HG03378 (cell line): ENCODE measurements around the gene ELMO1.

Experiments
- ATAC-seq: cut with Tn5 transposase; IDR thresholded peaks from one replicate; pipeline ENCODE4 v1.9.1; 2021; ENCODE audit warnings: mild to moderate bottlenecking, moderate library complexity; ENCODE audit not compliant: unreplicated experiment

The ELMO1 gene

GRCh38 chr7:37475646-37476045 is 27.0 kb upstream of the ELMO1 start:
- no peak for ATAC-seq

GRCh38 chr7:37471619-37472018 is 23.0 kb upstream of the ELMO1 start:
- ATAC-seq = no peak

GRCh38 chr7:37467002-37467401 is 18.3 kb upstream of the ELMO1 start:
- ATAC-seq = peak; percentile 46

GRCh38 chr7:37462138-37462537 is 13.5 kb upstream of the ELMO1 start:
- ATAC-seq = no peak

- ATAC-seq = no peak
These were observed 6.4 kb upstream of the ELMO1 start for GRCh38 chr7:37455081-37455480.

- no peak for ATAC-seq
These were observed 3.7 kb upstream of the ELMO1 start for GRCh38 chr7:37452346-37452745.

- ATAC-seq = no peak
These were observed 1.4 kb upstream of the ELMO1 start for GRCh38 chr7:37450035-37450434.

GRCh38 chr7:37449621-37450020 is 957 bp upstream of the ELMO1 start:
- ATAC-seq = no peak

GRCh38 chr7:37448011-37448635 is 541 bp downstream of the ELMO1 start:
- ATAC-seq = no peak

- no peak for ATAC-seq
These were observed 2.3 kb downstream of the ELMO1 start for GRCh38 chr7:37446371-37446770.

- ATAC-seq = no peak
These were observed 2.9 kb downstream of the ELMO1 start for GRCh38 chr7:37445790-37446189.

GRCh38 chr7:37445064-37445723 is 3.5 kb downstream of the ELMO1 start:
- ATAC-seq = no peak

GRCh38 chr7:37443627-37444026 is 5.0 kb downstream of the ELMO1 start:
- ATAC-seq = no peak

- ATAC-seq = no peak
These were observed 6.4 kb downstream of the ELMO1 start for GRCh38 chr7:37442268-37442667.

GRCh38 chr7:37441816-37442215 is 6.8 kb downstream of the ELMO1 start:
- no peak for ATAC-seq

GRCh38 chr7:37441386-37441760 is 7.3 kb downstream of the ELMO1 start:
- no peak for ATAC-seq

GRCh38 chr7:37440738-37441385 is 7.8 kb downstream of the ELMO1 start:
- ATAC-seq = no peak

- no peak for ATAC-seq
These were observed 9.0 kb downstream of the ELMO1 start for GRCh38 chr7:37439653-37440026.

- ATAC-seq = no peak
These were observed 9.6 kb downstream of the ELMO1 start for GRCh38 chr7:37438906-37439652.

GRCh38 chr7:37435156-37435855 is 13.4 kb downstream of the ELMO1 start:
- no peak for ATAC-seq

- ATAC-seq = no peak
These were observed 14.1 kb downstream of the ELMO1 start for GRCh38 chr7:37434529-37434928.
